NB4 (cell line): ENCODE results near the gene SYNE1.

Source experiments
- CTCF ChIP-seq: IDR thresholded peaks from one replicate; pipeline ENCODE4 v1.5.1; 2012; ENCODE audit warnings: low read depth, low read length
- MAX ChIP-seq: IDR thresholded peaks from 2 replicates; pipeline ENCODE4 v1.6.1; 2011; ENCODE audit warnings: low read depth, low read length
- MYC ChIP-seq: IDR thresholded peaks from 2 replicates; pipeline ENCODE4 v1.6.1; 2011; ENCODE audit warnings: low read depth, low read length
- POLR2A ChIP-seq: IDR thresholded peaks from 2 replicates; pipeline ENCODE4 v1.6.1; 2011; ENCODE audit warnings: mild to moderate bottlenecking; ENCODE audit not compliant: insufficient read length; ENCODE audit errors: extremely low read depth

- TF ChIP-seq POLR2A: no peak
- no peak for TF ChIP-seq CTCF
- TF ChIP-seq MAX: no peak
- TF ChIP-seq MYC: no peak
Measured at GRCh38 chr6:152509916-152510315, 127.2 kb downstream of the SYNE1 start.
